Lower leg skin (tissue), 3 donors: Measurements from ENCODE around the gene CYTH1.

ENCODE experiments used
- POLR2A ChIP-seq, 2 donors: fragments of 450-650 bp; IDR thresholded peaks; one replicate each; pipeline ENCODE4 v1.6.1; 2016 to 2017; ENCODE audit warnings: antibody characterized with exemption in 2 of 2, mild to moderate bottlenecking in 1 of 2, moderate library complexity in 1 of 2
- TF ChIP-seq, protein P1 (sequence below), 3 donors: fragments of 450-650 bp; IDR thresholded peaks; one replicate each; pipeline ENCODE4 v1.5.1; 2016; ENCODE audit warnings: antibody characterized with exemption in 3 of 3, mild to moderate bottlenecking in 3 of 3, moderate library complexity in 2 of 3

DNA sequence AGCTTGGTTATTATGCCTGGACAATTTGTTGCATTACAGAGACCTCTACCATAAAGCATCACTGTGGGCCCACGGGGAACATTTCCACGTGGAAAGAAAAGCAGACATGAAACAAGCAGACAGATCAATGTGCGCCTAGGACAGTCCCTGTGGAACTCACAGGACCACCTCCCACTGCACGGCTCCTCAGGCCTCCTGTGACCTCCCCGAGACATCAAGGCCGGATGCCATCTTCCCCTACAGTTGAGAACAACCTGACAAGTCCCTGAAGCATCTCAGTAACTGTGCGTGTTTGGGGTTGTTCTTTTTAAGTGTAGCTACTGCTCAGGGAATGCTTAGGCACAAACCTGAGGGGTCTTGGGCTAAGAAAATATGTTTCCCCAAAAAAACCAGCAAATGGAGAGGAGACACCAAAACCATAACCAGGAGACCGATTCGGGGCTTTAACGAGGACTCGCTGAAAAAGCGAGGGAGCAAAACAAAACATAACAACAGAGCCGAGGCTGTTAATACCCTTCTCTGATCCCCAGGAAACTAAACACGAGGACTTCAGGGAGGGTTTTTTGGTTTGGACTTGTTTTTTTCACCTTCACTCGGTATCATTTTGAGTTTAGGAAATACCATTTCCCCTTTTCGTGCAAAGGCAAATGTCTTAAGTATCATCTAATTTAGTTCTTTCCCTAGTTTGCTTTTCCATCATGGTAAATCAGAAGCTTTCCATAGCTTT lies 87.1 kb downstream of the CYTH1 start:
- TF ChIP-seq, protein P1, sequence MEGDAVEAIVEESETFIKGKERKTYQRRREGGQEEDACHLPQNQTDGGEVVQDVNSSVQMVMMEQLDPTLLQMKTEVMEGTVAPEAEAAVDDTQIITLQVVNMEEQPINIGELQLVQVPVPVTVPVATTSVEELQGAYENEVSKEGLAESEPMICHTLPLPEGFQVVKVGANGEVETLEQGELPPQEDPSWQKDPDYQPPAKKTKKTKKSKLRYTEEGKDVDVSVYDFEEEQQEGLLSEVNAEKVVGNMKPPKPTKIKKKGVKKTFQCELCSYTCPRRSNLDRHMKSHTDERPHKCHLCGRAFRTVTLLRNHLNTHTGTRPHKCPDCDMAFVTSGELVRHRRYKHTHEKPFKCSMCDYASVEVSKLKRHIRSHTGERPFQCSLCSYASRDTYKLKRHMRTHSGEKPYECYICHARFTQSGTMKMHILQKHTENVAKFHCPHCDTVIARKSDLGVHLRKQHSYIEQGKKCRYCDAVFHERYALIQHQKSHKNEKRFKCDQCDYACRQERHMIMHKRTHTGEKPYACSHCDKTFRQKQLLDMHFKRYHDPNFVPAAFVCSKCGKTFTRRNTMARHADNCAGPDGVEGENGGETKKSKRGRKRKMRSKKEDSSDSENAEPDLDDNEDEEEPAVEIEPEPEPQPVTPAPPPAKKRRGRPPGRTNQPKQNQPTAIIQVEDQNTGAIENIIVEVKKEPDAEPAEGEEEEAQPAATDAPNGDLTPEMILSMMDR (IDR thresholded peaks at IDR 0.05): no peak
- no peak for TF ChIP-seq POLR2A (IDR thresholded peaks at IDR 0.05)
